ENCODE data around the gene FTH1. TPM values are rescaled to one million over a fixed set of nuclear protein-coding genes. Genes with fewer than 3 reads are reported as not detected.

The FTH1 gene
- total RNA-seq, 1 experiment from 2014 or later: 2,322 TPM

GRCh38 chr11:61958590-61958989 is 8.8 kb downstream of the FTH1 start:
- DNase-seq (ENCODE audit: low read depth, low spot score): no peak
- intact Hi-C loops (cut with micrococcal nuclease; ENCODE audit: unreplicated experiment): no loop called here
- ChIA-PET CTCF (no interaction called here), POLR2A (interaction anchor here (0.6 kb wide), 1 partner anchor 11 kb away, joined by 5 read pairs; no protein-coding TSS in a partner anchor)
- ATAC-seq: no peak
- no TSS peak for BruUV-seq (replicated peaks)
- H3K36me3 ChIP-seq (ENCODE audit: control insufficient read depth, insufficient read depth, low read length): peaks cover 1% of the 10 kb centered on the region; the same call in 1 of the 2 replicates
- H3K4me1 ChIP-seq (ENCODE audit: control insufficient read depth, insufficient read depth, low read length): peaks cover 13% of the 10 kb centered on the region
- no peaks in the 10 kb centered on the region for H3K9me3 ChIP-seq (ENCODE audit: control insufficient read depth, insufficient read depth, low read depth, low read length)
- no peak overlapping the region for H3K4me3 ChIP-seq (ENCODE audit: low read depth in 2 of 2, low read length in 2 of 2)
- TF ChIP-seq TCF7L2 (IDR thresholded peaks at IDR 0.05; ENCODE audit: low read depth, low read length): no peak
- TF ChIP-seq CTCF (IDR thresholded peaks at IDR 0.05): no peak
- in situ Hi-C loops (cut with HindIII; ENCODE audit: low pct_unique_long_range_greater_than_20kb, low sequenced_read_pairs): no loop called here
- H3K27me3 ChIP-seq (ENCODE audit: control insufficient read depth, insufficient read depth, low read length): no peaks in the 10 kb centered on the region
- H3K27ac ChIP-seq (ENCODE audit: low read length): no peak overlapping the region

GRCh38 chr11:61957021-61957770 is 10.2 kb downstream of the FTH1 start:
- intact Hi-C loops (cut with micrococcal nuclease; ENCODE audit: unreplicated experiment): no loop called here
- no peak overlapping the region for H3K27ac ChIP-seq (ENCODE audit: low read length)
- no peaks in the 10 kb centered on the region for H3K9me3 ChIP-seq (ENCODE audit: control insufficient read depth, insufficient read depth, low read depth, low read length)
- TF ChIP-seq SIN3A (IDR thresholded peaks at IDR 0.05; ENCODE audit: borderline replicate concordance, insufficient read depth, low read depth, low read length) (no peak), POLR2AphosphoS5 (IDR thresholded peaks at IDR 0.05; ENCODE audit: low read depth, low read length) (no peak), CTCF (IDR thresholded peaks at IDR 0.05) (no peak), TCF7L2 (IDR thresholded peaks at IDR 0.05; ENCODE audit: low read depth, low read length) (no peak), REST (IDR thresholded peaks at IDR 0.05; ENCODE audit: insufficient read depth in 1 of 2, low read depth in 2 of 2, low read length in 1 of 2) (no peak)
- H3K4me3 ChIP-seq (ENCODE audit: low read depth in 2 of 2, low read length in 2 of 2): no peak overlapping the region
- peaks cover 4% of the 10 kb centered on the region; the same call in 1 of the 2 replicates for H3K4me1 ChIP-seq (ENCODE audit: control insufficient read depth, insufficient read depth, low read length)
- no peaks in the 10 kb centered on the region for H3K36me3 ChIP-seq (ENCODE audit: control insufficient read depth, insufficient read depth, low read length)
- in situ Hi-C loops (cut with HindIII; ENCODE audit: low pct_unique_long_range_greater_than_20kb, low sequenced_read_pairs): no loop called here
- BruUV-seq (replicated peaks): no TSS peak
- ATAC-seq (no peak), DNase-seq (ENCODE audit: low read depth, low spot score) (no peak)
- no peaks in the 10 kb centered on the region for H3K27me3 ChIP-seq (ENCODE audit: control insufficient read depth, insufficient read depth, low read length)
- CTCF ChIA-PET: interaction anchor here (1.0 kb wide), 1 partner anchor 125 kb away, joined by 3 read pairs; no protein-coding TSS in a partner anchor
- POLR2A ChIA-PET: no interaction called here

Data from Panc1 (cell line).